ENCODE data around the gene SNTG2. TPM values are rescaled to one million over a fixed set of nuclear protein-coding genes. Genes with fewer than 3 reads are reported as not detected.

SNTG2 gene
- total and polyA plus RNA-seq, 2 of the 13 experiments (the other 11 are each of a cell fraction or from before 2014, with no cell fraction given) = not detected

- no peak for TF ChIP-seq ZBTB40 (IDR thresholded peaks at IDR 0.05)
- no peak for TF ChIP-seq ZBTB40 (CRISPR knock-in tag; IDR thresholded peaks at IDR 0.05)
- TF ChIP-seq HDAC6 (IDR thresholded peaks at IDR 0.05; ENCODE audit: low read depth, low read length) = no peak
- TF ChIP-seq ZNF556 (CRISPR knock-in tag; IDR thresholded peaks at IDR 0.05; ENCODE audit: borderline replicate concordance) = no peak
- TF ChIP-seq NR2C2 (CRISPR knock-in tag; IDR thresholded peaks at IDR 0.05; ENCODE audit: borderline replicate concordance) = no peak
- TF ChIP-seq TCF12 (IDR thresholded peaks at IDR 0.05) = no peak
- TF ChIP-seq TCF12 (CRISPR knock-in tag; IDR thresholded peaks at IDR 0.05) = no peak
- no peak for TF ChIP-seq ZNF800 (CRISPR knock-in tag; IDR thresholded peaks at IDR 0.05)
- TF ChIP-seq NFYB (CRISPR knock-in tag; IDR thresholded peaks at IDR 0.05) = no peak
- no peak for TF ChIP-seq SOX13 (IDR thresholded peaks at IDR 0.05)
- no peak for TF ChIP-seq SOX13 (CRISPR knock-in tag; conservative IDR thresholded peaks at IDR 0.05 in 1 of 2, IDR thresholded peaks at IDR 0.05 in 1 of 2)
- no peak for TF ChIP-seq HNRNPUL1 (IDR thresholded peaks at IDR 0.05; ENCODE audit: low read depth, low read length)
- no peak for TF ChIP-seq ZNF570 (CRISPR knock-in tag; IDR thresholded peaks at IDR 0.05; ENCODE audit: borderline replicate concordance)
- TF ChIP-seq RXRA (CRISPR knock-in tag; IDR thresholded peaks at IDR 0.05) = no peak
- TF ChIP-seq NFATC3 (CRISPR knock-in tag; IDR thresholded peaks at IDR 0.05) = no peak
Observed at GRCh38 chr2:1319393-1319792, 368.7 kb downstream of the SNTG2 start (continued).
